ENCODE results near the gene IGF2.

- TF ChIP-seq CTCF (IDR thresholded peaks at IDR 0.05) (no peak), POLR2AphosphoS5 (IDR thresholded peaks at IDR 0.05; ENCODE audit: insufficient read depth in 1 of 2, low read depth in 1 of 2) (no peak), POLR2A (IDR thresholded peaks at IDR 0.05) (no peak)
Measured at GRCh38 chr11:2101171-2101675, 38.0 kb downstream of the IGF2 start.

Measured in vagina (tissue), 2 donors.